ENCODE data around the gene THSD7A.

Gene THSD7A

DNA sequence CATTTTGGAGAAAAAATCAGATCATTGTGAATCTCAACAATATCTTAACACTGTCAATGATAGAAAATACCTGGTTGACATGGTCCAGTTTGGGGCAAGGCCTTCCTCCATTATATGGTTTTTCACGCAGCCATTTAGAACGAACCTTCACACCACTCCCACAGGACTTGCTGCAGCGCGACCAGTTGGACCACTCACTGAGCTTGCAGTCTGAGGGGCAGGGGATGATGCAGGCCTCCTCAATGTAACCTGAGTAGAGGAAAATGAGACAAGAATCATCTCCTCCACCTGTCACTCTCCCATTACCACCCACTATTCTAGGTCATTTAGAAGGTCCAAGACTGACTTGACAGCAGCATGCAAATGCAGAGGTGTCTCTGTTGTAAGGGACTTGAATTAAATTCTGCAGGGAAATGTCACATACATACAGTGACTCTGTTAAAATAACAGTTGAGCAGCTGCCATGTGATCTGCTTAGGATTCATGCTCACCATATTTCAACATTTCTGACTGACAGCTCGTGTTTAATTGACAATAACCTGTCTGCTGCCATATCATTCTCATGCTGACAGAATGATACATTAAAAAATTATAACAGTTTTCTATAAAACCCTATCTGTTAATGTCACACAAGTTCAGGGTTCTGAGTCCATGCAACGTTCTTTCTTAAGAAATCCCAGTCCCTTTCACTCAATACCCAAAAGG, 403.0 kb downstream of the THSD7A start:
- DNase-seq (ENCODE audit: low read depth), result no peak
- H3K4me1 ChIP-seq (ENCODE audit: control insufficient read depth, insufficient read depth, low read length), result peaks cover 3% of the 10 kb centered on the region
- H3K4me3 ChIP-seq (ENCODE audit: low read length), result no peak overlapping the region
- H3K9ac ChIP-seq (ENCODE audit: low read length), result no peak overlapping the region
- H3K27me3 ChIP-seq (replicated peaks; ENCODE audit: control insufficient read depth, insufficient read depth, low read length), result no peaks in the 10 kb centered on the region
- no peaks in the 10 kb centered on the region for H3K36me3 ChIP-seq (ENCODE audit: control insufficient read depth, insufficient read depth, low read length, severe bottlenecking)
- H3K9me3 ChIP-seq (ENCODE audit: control insufficient read depth, low read length), result no peaks in the 10 kb centered on the region

DNA sequence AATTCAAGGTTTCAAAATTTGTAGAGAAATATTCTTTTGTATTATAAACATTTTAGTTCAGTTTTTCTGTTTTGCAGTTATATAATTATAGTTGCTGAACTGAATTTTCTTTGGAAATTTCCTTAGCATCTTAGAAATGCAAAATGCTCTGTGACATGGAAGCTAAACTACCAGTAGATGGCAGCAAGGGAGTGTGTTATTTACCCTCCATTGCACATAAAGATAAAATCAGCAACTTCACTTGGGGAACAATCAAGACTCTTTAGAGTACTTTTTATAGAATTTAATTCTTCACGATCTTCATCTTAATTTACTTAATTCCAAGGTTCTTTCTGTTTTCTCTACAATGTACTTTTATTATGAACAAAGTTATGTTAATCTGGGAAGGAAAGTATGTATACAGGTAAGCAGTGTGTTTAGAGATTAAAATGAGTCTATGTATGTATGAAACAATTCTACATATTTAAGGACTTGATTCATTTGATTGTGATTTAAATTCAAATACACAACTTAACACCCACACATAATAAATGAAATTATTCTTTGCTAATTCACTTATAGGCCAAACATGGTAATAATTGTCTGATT, 404.2 kb downstream of the THSD7A start:
- H3K4me3 ChIP-seq (ENCODE audit: low read length), result no peak overlapping the region
- DNase-seq (ENCODE audit: low read depth), result peak; percentile 82
- no peaks in the 10 kb centered on the region for H3K9me3 ChIP-seq (ENCODE audit: control insufficient read depth, low read length)
- no peaks in the 10 kb centered on the region for H3K36me3 ChIP-seq (ENCODE audit: control insufficient read depth, insufficient read depth, low read length, severe bottlenecking)
- H3K9ac ChIP-seq (ENCODE audit: low read length), result no peak overlapping the region
- H3K27me3 ChIP-seq (replicated peaks; ENCODE audit: control insufficient read depth, insufficient read depth, low read length), result no peaks in the 10 kb centered on the region
- H3K4me1 ChIP-seq (ENCODE audit: control insufficient read depth, insufficient read depth, low read length), result no peaks in the 10 kb centered on the region

GRCh38 chr7:11424006-11424405, 408.0 kb downstream of the THSD7A start:
- Histone ChIP-seq H3K9me3 (ENCODE audit: control insufficient read depth, low read length) (no peaks in the 10 kb centered on the region), H3K4me3 (ENCODE audit: low read length) (no peak overlapping the region), H3K27me3 (replicated peaks; ENCODE audit: control insufficient read depth, insufficient read depth, low read length) (no peaks in the 10 kb centered on the region), H3K4me1 (ENCODE audit: control insufficient read depth, insufficient read depth, low read length) (no peaks in the 10 kb centered on the region), H3K9ac (ENCODE audit: low read length) (no peak overlapping the region), H3K36me3 (ENCODE audit: control insufficient read depth, insufficient read depth, low read length, severe bottlenecking) (no peaks in the 10 kb centered on the region)
- no peak for DNase-seq (ENCODE audit: low read depth)

GRCh38 chr7:11420049-11420448, 411.9 kb downstream of the THSD7A start:
- no peaks in the 10 kb centered on the region for H3K4me1 ChIP-seq (ENCODE audit: control insufficient read depth, insufficient read depth, low read length)
- no peaks in the 10 kb centered on the region for H3K36me3 ChIP-seq (ENCODE audit: control insufficient read depth, insufficient read depth, low read length, severe bottlenecking)
- H3K9ac ChIP-seq (ENCODE audit: low read length), result no peak overlapping the region
- no peak for DNase-seq (ENCODE audit: low read depth)
- no peak overlapping the region for H3K4me3 ChIP-seq (ENCODE audit: low read length)
- no peaks in the 10 kb centered on the region for H3K9me3 ChIP-seq (ENCODE audit: control insufficient read depth, low read length)
- H3K27me3 ChIP-seq (replicated peaks; ENCODE audit: control insufficient read depth, insufficient read depth, low read length), result no peaks in the 10 kb centered on the region

DNA sequence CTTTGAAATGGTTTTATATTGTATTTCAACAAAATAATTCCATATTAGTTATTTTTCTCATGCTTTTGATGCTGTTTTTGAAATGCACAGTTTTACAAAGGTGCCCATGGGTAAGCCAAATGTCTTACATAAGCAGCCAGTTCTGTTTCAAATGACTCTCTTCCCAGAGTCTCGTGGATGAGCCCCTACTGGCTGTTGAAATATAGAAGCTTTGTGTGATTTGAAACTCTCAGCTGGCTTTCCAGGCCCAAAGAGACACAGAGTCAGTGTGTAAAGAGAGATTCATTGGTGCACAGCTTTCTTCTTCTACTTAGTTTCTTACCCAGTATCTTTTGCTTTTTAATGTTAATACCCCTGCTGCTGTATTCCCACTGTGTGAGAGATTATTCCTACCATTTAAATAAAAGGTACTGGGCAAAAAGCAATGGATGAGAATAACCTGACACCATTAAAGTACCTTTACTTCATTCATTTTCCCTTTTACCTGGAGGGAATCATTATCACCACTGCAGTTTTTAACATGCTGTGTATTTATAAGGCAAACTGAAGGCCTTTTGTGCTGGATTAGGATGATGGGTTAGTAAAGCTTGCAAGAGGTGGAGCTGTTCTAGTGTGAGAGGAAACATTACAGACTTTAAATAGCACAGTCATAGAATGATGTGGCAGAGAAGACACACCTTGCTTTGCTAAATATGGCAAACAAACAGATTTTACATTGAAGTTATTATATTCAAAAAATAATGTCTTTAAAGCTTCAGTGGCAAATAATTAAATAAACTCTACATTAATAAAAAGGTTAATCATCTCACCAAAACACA, 415.1 kb downstream of the THSD7A start:
- Histone ChIP-seq H3K4me1 (ENCODE audit: control insufficient read depth, insufficient read depth, low read length) (peaks cover 4% of the 10 kb centered on the region), H3K36me3 (ENCODE audit: control insufficient read depth, insufficient read depth, low read length, severe bottlenecking) (no peaks in the 10 kb centered on the region), H3K9ac (ENCODE audit: low read length) (no peak overlapping the region), H3K9me3 (ENCODE audit: control insufficient read depth, low read length) (peaks cover 16% of the 10 kb centered on the region), H3K27me3 (replicated peaks; ENCODE audit: control insufficient read depth, insufficient read depth, low read length) (no peaks in the 10 kb centered on the region), H3K4me3 (ENCODE audit: low read length) (no peak overlapping the region)
- no peak for DNase-seq (ENCODE audit: low read depth)

GRCh38 chr7:11415101-11415500, 416.9 kb downstream of the THSD7A start:
- peaks cover 4% of the 10 kb centered on the region for H3K4me1 ChIP-seq (ENCODE audit: control insufficient read depth, insufficient read depth, low read length)
- H3K9ac ChIP-seq (ENCODE audit: low read length), result no peak overlapping the region
- DNase-seq (ENCODE audit: low read depth), result no peak
- peaks cover 16% of the 10 kb centered on the region for H3K9me3 ChIP-seq (ENCODE audit: control insufficient read depth, low read length)
- no peaks in the 10 kb centered on the region for H3K27me3 ChIP-seq (replicated peaks; ENCODE audit: control insufficient read depth, insufficient read depth, low read length)
- H3K36me3 ChIP-seq (ENCODE audit: control insufficient read depth, insufficient read depth, low read length, severe bottlenecking), result no peaks in the 10 kb centered on the region
- H3K4me3 ChIP-seq (ENCODE audit: low read length), result no peak overlapping the region

DNA sequence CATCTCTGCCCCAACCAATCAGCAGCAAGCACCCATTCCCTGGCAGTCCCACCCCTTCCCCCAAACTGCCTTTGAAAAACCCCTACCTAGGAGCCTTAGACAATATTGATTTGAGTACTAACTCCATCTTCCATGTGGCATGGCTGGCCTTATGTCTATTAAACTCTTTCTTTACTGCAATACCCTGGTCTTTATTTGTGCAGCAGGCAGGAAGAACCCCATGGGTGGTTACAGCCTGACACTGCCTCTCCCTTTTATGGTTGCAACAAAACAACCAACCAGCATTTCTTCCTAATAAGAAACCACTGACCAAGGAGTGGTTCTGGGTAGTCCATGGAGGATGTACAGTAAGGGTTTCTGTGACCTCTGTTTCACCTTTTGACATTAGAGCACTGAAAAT, 418.1 kb downstream of the THSD7A start:
- Histone ChIP-seq H3K36me3 (ENCODE audit: control insufficient read depth, insufficient read depth, low read length, severe bottlenecking) (no peaks in the 10 kb centered on the region), H3K9ac (ENCODE audit: low read length) (no peak overlapping the region), H3K4me3 (ENCODE audit: low read length) (no peak overlapping the region), H3K9me3 (ENCODE audit: control insufficient read depth, low read length) (peaks cover 16% of the 10 kb centered on the region), H3K4me1 (ENCODE audit: control insufficient read depth, insufficient read depth, low read length) (peaks cover 4% of the 10 kb centered on the region), H3K27me3 (replicated peaks; ENCODE audit: control insufficient read depth, insufficient read depth, low read length) (no peaks in the 10 kb centered on the region)
- no peak for DNase-seq (ENCODE audit: low read depth)

GRCh38 chr7:11412036-11412435, 420.0 kb downstream of the THSD7A start:
- Histone ChIP-seq H3K36me3 (ENCODE audit: control insufficient read depth, insufficient read depth, low read length, severe bottlenecking) (no peaks in the 10 kb centered on the region), H3K9ac (ENCODE audit: low read length) (no peak overlapping the region), H3K9me3 (ENCODE audit: control insufficient read depth, low read length) (peaks cover 16% of the 10 kb centered on the region), H3K4me1 (ENCODE audit: control insufficient read depth, insufficient read depth, low read length) (peaks cover 4% of the 10 kb centered on the region), H3K27me3 (replicated peaks; ENCODE audit: control insufficient read depth, insufficient read depth, low read length) (no peaks in the 10 kb centered on the region), H3K4me3 (ENCODE audit: low read length) (no peak overlapping the region)
- DNase-seq (ENCODE audit: low read depth), result no peak

DNA sequence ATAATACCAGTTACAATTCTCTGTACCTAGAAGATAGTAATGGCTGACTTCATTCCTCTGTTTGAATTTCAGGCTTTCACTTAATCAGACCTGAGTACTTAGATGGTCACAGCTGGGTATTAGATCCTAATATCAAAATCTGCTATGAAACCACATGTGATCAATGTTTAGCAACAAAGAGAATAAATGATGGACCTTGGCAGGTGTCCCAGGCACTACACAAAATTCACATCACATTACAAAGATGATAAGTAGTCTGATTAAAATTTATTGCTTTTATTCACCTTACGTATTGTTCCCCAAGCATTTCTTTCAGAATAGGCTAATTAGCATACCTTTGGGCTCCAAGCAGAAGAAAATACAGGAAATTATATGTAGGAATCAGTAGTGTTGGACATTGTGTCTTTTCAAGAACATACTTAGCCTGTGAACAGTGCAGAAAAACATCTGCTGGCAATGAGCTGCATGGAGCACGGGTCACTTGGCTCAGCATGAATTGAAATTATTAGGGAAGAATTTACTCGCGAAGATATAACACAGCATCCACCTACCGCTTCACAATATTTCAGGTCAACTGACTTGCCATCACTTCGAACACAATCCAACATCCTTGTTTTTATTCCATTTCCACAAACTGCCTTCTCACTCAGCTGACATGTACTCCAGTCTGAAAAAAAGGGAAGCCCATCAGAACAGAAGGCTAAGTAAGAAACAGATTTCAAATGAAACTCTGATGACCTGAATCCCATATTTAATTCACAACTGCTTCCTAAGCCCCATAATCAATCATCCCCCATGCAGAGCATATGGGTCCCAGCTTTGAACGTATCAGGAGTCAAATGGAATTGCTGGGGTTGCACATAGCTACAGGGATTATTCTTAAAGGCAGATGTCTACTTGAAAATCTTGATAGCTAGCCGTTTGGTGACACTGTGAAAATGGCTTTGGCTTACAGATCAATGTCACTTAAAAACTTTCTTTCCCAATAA, 421.0 kb downstream of the THSD7A start:
- H3K9ac ChIP-seq (ENCODE audit: low read length), result no peak overlapping the region
- H3K36me3 ChIP-seq (ENCODE audit: control insufficient read depth, insufficient read depth, low read length, severe bottlenecking), result no peaks in the 10 kb centered on the region
- peaks cover 16% of the 10 kb centered on the region for H3K9me3 ChIP-seq (ENCODE audit: control insufficient read depth, low read length)
- peaks cover 4% of the 10 kb centered on the region for H3K4me1 ChIP-seq (ENCODE audit: control insufficient read depth, insufficient read depth, low read length)
- no peak for DNase-seq (ENCODE audit: low read depth)
- no peaks in the 10 kb centered on the region for H3K27me3 ChIP-seq (replicated peaks; ENCODE audit: control insufficient read depth, insufficient read depth, low read length)
- H3K4me3 ChIP-seq (ENCODE audit: low read length), result no peak overlapping the region

- no peaks in the 10 kb centered on the region for H3K9me3 ChIP-seq (ENCODE audit: control insufficient read depth, low read length)
- no peaks in the 10 kb centered on the region for H3K36me3 ChIP-seq (ENCODE audit: control insufficient read depth, insufficient read depth, low read length, severe bottlenecking)
- H3K4me3 ChIP-seq (ENCODE audit: low read length), result no peak overlapping the region
- no peak for DNase-seq (ENCODE audit: low read depth)
- no peak overlapping the region for H3K9ac ChIP-seq (ENCODE audit: low read length)
- no peaks in the 10 kb centered on the region for H3K27me3 ChIP-seq (replicated peaks; ENCODE audit: control insufficient read depth, insufficient read depth, low read length)
- H3K4me1 ChIP-seq (ENCODE audit: control insufficient read depth, insufficient read depth, low read length), result no peaks in the 10 kb centered on the region
Measured at GRCh38 chr7:11404355-11404754, 427.6 kb downstream of the THSD7A start.
